GM12892 (cell line): ENCODE results near the gene TMEM98.
"Not testable (repeated sequence)": the region's sequence is repeated elsewhere in the genome, so short reads cannot be mapped to it uniquely, and the experiment has no call there.

Source experiments
- DNase-seq: peaks from one replicate; pipeline ENCODE4 v3.0.0; 2011; ENCODE audit not compliant: insufficient read length
- FAIRE-seq: peaks from 2 replicates; lab custom pipeline; 2011; peaks lifted over from hg19 to GRCh38; lab: Jason Lieb, UNC
- POLR2A ChIP-seq: IDR thresholded peaks from 2 replicates; pipeline ENCODE4 v1.6.1; 2011; ENCODE audit warnings: low read depth, low read length, control low read depth
- POLR2AphosphoS5 ChIP-seq: IDR thresholded peaks from 2 replicates; pipeline ENCODE4 v1.6.1; 2011; ENCODE audit warnings: low read depth, low read length, control low read depth
- TAF1 ChIP-seq: IDR thresholded peaks from 2 replicates; pipeline ENCODE4 v1.6.1; 2011; ENCODE audit warnings: low read depth, mild to moderate bottlenecking, control low read depth, low read length, borderline replicate concordance

Gene TMEM98

DNA sequence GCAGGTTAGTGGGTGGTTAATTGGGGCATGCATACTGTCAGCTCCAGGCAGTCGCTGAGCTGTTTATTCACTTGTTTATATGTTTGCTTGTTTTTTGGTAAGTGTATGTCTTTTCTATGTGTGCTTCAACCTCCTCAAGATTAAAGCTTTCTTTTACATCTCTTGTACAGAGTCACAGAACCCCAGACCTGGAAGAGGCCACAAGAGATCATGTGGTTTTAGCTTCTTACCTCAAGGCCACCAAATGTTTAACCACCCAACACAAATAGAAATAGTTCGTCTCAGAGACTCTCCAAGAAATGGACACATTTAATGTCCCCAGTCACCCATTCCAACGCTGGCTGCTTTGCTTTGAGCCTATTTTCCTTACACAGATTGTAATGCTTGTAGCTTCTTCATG is 11.8 kb upstream of the TMEM98 start:
- DNase-seq: no peak
- no peak for FAIRE-seq
- TF ChIP-seq POLR2A (no peak), TAF1 (no peak), POLR2AphosphoS5 (no peak)

- TF ChIP-seq POLR2AphosphoS5 (no peak), POLR2A (no peak), TAF1 (no peak)
- FAIRE-seq: no peak
- no peak for DNase-seq
Measured at GRCh38 chr17:32917081-32917480, 10.9 kb upstream of the TMEM98 start.

DNA sequence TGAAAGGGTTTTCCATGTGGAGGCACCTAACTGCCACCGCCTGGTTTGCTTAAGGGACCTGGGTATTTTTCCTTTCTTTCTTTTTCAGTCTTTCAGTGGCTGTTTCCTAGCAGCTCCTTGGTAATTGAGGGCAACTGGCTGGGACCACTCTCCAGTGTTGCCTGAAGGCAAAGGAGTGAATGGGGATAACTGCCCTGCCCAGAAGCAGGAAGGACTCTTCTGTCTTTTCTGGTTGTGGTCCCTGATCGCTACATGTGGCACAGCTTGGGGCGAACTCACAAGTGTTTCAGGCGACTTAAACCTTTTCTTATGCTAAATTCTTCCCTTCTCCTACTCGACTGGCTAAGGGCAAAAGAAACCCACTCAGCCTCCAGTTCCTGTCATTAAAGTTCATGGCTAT is 10.1 kb upstream of the TMEM98 start:
- no peak for DNase-seq

DNA sequence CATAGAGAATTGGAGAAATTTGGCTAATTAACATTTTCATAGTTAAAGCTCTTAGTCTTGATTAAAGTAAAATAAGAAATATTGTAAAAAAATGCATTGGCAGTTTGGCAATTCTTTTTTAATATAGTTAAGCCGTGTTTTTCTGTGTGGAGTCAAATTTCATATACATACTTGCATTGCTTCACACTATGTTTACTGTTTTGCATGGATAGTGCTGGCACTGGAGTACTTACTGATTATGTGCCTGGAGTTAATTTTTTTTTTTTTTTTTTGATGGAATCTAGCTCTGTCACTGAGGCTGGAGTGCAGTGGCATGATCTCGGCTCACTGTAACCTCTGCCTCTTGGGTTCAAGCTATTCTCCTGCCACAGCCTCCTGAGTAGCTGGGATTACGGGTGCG is 8.1 kb upstream of the TMEM98 start:
- DNase-seq, FAIRE-seq: not testable (repeated sequence)

More for the DNA sequence above, 10.1 kb upstream of the TMEM98 start:
- no peak for FAIRE-seq
- TF ChIP-seq TAF1 (no peak), POLR2AphosphoS5 (no peak), POLR2A (no peak)

- no peak for TF ChIP-seq TAF1
- no peak for TF ChIP-seq POLR2A
- TF ChIP-seq POLR2AphosphoS5: no peak
- FAIRE-seq: no peak
- no peak for DNase-seq
Measured at GRCh38 chr17:32920293-32920692, 7.7 kb upstream of the TMEM98 start.

DNA sequence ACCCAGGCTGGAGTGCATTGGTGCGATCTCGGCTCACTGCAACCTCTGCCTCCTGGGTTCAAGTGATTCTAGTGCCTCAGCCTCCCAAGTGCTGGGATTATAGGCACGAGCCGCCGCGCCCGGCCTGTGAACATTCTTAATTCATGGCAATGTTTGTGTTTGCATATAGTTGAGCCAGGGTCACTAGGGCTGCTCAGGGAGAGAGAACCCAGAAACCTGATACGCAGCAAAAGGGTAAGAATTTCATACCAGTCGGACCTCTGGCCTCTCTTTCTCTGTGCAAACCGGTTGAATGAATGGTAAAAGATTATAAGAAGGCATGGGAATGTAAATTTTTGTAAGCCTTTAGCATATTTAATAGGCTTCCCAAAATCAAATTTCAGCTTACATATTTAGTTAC is 6.9 kb upstream of the TMEM98 start:
- DNase-seq (no peak), FAIRE-seq (no peak)
- TF ChIP-seq POLR2A: no peak
- TF ChIP-seq POLR2AphosphoS5: no peak
- no peak for TF ChIP-seq TAF1

- not testable (repeated sequence) for DNase-seq, FAIRE-seq
Measured at GRCh38 chr17:32923905-32924304, 4.0 kb upstream of the TMEM98 start.

DNA sequence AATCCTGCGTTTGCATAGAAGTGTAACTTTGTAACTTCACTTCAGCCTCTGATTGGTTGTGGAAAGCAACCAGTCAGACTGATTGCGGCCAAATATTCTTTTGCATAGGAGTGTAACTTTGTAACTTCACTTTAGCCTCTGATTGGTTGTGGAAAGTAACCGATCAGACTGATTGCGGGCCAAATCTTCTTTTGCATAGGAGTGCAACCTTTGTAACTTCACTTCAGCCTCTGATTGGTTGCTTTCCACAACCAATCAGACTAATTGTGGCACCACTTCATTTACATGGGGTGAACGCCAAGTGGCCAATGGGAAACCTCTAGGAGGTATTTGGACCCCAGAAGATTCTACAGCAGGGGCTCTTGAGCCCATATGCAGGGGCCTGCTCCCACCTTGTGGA is 1.8 kb upstream of the TMEM98 start:
- no peak for FAIRE-seq
- no peak for DNase-seq
- TF ChIP-seq TAF1 (no peak), POLR2AphosphoS5 (no peak), POLR2A (no peak)

GRCh38 chr17:32926789-32927188 is 1.2 kb upstream of the TMEM98 start:
- DNase-seq, FAIRE-seq: not testable (repeated sequence)

DNA sequence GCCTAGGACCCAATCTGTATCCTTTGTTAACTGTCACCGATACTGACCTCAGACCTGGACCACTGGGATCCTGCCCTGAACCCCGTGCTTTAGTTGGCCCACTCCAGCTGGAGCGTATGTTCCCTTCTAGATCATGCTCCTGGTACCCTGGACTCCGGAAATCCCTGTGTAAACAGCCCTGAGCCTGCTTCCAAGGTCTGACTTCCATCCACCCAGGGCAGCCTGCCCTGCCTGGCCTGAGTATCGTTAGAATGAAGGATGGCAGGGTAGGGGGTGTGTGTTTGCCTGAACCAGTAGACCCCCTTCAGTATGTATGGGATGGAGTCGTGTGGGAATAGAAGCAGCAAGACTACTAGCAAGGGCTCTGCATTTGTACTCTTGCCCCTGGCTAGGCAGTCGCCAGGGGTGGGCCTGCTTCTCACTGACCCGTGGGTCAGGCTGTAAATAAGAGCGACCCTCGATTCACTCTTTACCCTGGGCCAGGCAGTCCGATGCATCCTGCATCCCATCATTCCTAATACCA is 691 bp upstream of the TMEM98 start:
- TF ChIP-seq POLR2A (no peak), POLR2AphosphoS5 (no peak), TAF1 (no peak)
- FAIRE-seq (no peak), DNase-seq (no peak)

- FAIRE-seq: peak; percentile 44
Measured at GRCh38 chr17:32928586-32929535, 908 bp downstream of the TMEM98 start.

GRCh38 chr17:32929588-32929987 is 1.6 kb downstream of the TMEM98 start:
- TF ChIP-seq TAF1 (no peak), POLR2A (no peak), POLR2AphosphoS5 (no peak)
- DNase-seq: no peak
- no peak for FAIRE-seq

More at GRCh38 chr17:32928586-32929535, 908 bp downstream of the TMEM98 start:
- TF ChIP-seq POLR2AphosphoS5 (no peak), TAF1 (no peak), POLR2A (no peak)
- DNase-seq: no peak
